ENCODE measurements around the gene HOXB4. TPM values are rescaled to one million over a fixed set of nuclear protein-coding genes. Genes with fewer than 3 reads are reported as not detected.

Gene HOXB4
- total RNA-seq, 1 experiment from 2014 or later, result not detected

DNA sequence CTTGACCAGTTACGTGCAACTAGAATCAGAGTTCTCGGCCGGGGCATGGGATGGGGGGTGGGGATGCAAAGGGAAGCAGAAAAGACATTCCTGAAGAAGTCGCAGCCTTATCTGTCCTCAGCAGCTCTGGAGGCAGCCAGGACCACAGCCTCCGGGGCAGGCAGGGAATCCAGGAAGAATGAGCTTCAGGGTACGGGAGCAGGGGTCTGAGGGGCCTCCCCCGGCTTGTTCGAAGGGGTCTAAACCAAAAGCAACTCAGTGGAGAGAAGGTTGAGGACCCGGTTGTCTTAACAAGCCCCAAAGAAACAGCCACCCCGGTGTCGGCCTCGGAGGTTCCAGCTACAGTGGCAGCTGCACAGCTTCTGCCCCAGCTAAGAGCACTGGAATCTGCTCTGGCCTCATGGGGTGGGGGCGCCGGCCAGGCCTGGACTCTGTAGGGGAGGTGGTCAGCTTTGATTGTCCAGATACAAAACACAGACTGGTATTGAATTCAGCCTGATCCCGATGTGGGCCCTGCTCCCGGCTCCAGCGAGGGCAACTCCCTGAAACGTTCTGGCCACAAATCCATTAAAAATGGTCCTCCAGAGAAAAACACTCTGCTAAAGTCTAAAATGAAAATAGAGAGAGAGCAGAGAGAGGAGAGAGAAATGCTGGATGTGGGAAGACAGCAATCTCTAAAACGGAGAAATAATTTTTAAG, 7.7 kb downstream of the HOXB4 start:
- Mint-ChIP-seq H3K36me3 (ENCODE audit: insufficient read depth in 1 of 3, low read depth in 3 of 3) (no peaks in the 10 kb centered on the region; a peak in 1 of 7 replicates), H3K4me1 (peaks cover 6 to 18% of the 10 kb centered on the region in 2 experiments), H3K4me3 (no peak overlapping the region), H3K27me3 (ENCODE audit: low read depth) (no peaks in the 10 kb centered on the region), H3K9me3 (peaks cover 0 to 12% of the 10 kb centered on the region in 2 experiments; a peak in 1 of 5 replicates), H3K27ac (no peak overlapping the region)
- Histone ChIP-seq H3K27me3 (ENCODE audit: insufficient read depth, low read length) (peaks cover 100% of the 10 kb centered on the region), H2BK12ac (ENCODE audit: insufficient read length, low read depth, low read length) (no peak overlapping the region), H2BK120ac (ENCODE audit: low read depth, low read length, poor library complexity, severe bottlenecking) (no peak overlapping the region), H3K4me2 (ENCODE audit: insufficient read depth, insufficient read length, low read length) (no peak overlapping the region), H2BK15ac (ENCODE audit: low read depth, low read length) (no peak overlapping the region), H3T11ph (ENCODE audit: low read length) (no peak overlapping the region), H3K56ac (ENCODE audit: insufficient read length, low read depth, low read length) (no peak overlapping the region), H3K18ac (ENCODE audit: insufficient read length, low read depth, low read length) (no peak overlapping the region), H4K20me1 (ENCODE audit: control insufficient read depth, insufficient read depth, insufficient read length) (peaks cover 4% of the 10 kb centered on the region), H2AFZ (ENCODE audit: low read length) (no peak overlapping the region), H3K23ac (ENCODE audit: insufficient read length, low read depth, low read length) (no peak overlapping the region), H3K9me3 (ENCODE audit: control insufficient read depth, low read depth, low read length) (no peaks in the 10 kb centered on the region), H3K9ac (ENCODE audit: extremely low read depth, insufficient read length, low read length) (no peak overlapping the region), H3K14ac (ENCODE audit: insufficient read depth, low read length) (no peak overlapping the region), H4K5ac (ENCODE audit: insufficient read length, low read depth, low read length) (no peak overlapping the region), H2BK5ac (ENCODE audit: insufficient read length, low read length) (no peak overlapping the region), H3K79me2 (ENCODE audit: insufficient read depth, low read length) (no peaks in the 10 kb centered on the region), H2AK5ac (ENCODE audit: insufficient read length, low read length) (no peak overlapping the region), H2BK20ac (ENCODE audit: low read depth, low read length, poor library complexity, severe bottlenecking) (no peak overlapping the region), H3K23me2 (ENCODE audit: insufficient read length, low read depth, low read length, poor library complexity, severe bottlenecking) (no peaks in the 10 kb centered on the region), H3K27ac (ENCODE audit: insufficient read length, low read depth, low read length) (no peak overlapping the region), H4K91ac (ENCODE audit: insufficient read length, low read depth, low read length) (no peak overlapping the region), H3K4ac (ENCODE audit: low read depth, low read length) (no peak overlapping the region), H3K4me1 (ENCODE audit: insufficient read depth, low read length) (peaks cover 2% of the 10 kb centered on the region; the same call in 1 of the 2 replicates), H4K8ac (replicated peaks; ENCODE audit: insufficient read length, low read depth, low read length) (no peak overlapping the region), H3K79me1 (ENCODE audit: insufficient read depth, low read depth, low read length, poor library complexity, severe bottlenecking) (no peaks in the 10 kb centered on the region)
- TF ChIP-seq, protein P1, sequence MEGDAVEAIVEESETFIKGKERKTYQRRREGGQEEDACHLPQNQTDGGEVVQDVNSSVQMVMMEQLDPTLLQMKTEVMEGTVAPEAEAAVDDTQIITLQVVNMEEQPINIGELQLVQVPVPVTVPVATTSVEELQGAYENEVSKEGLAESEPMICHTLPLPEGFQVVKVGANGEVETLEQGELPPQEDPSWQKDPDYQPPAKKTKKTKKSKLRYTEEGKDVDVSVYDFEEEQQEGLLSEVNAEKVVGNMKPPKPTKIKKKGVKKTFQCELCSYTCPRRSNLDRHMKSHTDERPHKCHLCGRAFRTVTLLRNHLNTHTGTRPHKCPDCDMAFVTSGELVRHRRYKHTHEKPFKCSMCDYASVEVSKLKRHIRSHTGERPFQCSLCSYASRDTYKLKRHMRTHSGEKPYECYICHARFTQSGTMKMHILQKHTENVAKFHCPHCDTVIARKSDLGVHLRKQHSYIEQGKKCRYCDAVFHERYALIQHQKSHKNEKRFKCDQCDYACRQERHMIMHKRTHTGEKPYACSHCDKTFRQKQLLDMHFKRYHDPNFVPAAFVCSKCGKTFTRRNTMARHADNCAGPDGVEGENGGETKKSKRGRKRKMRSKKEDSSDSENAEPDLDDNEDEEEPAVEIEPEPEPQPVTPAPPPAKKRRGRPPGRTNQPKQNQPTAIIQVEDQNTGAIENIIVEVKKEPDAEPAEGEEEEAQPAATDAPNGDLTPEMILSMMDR (conservative IDR thresholded peaks at IDR 0.05), result no peak
- DNase-seq, result peak; percentile 69
- WGBS (ENCODE audit: extremely low coverage, insufficient read length, low lambda C conversion rate), result no CpG with 5 or more reads among the region's 19 CpGs

Measured in H9 (cell line).